SK-N-SH treated with all-trans-retinoic acid at 6 μM for 48 hours (cell line): ENCODE results near the gene NUP210.

ENCODE experiments used
- ISL1 ChIP-seq: fragments of 250-450 bp; sonication (Bioruptor Pico); IDR thresholded peaks from 2 replicates; pipeline ENCODE4 v2.1.2; 2022; ENCODE audit warnings: mild to moderate bottlenecking, moderate library complexity
- ZNF565 ChIP-seq: fragments of 450-650 bp; formaldehyde crosslinking; conservative IDR thresholded peaks from 2 replicates; pipeline ENCODE4 v1.5.0; 2020; ENCODE audit warnings: low read depth, mild to moderate bottlenecking, moderate library complexity

DNA sequence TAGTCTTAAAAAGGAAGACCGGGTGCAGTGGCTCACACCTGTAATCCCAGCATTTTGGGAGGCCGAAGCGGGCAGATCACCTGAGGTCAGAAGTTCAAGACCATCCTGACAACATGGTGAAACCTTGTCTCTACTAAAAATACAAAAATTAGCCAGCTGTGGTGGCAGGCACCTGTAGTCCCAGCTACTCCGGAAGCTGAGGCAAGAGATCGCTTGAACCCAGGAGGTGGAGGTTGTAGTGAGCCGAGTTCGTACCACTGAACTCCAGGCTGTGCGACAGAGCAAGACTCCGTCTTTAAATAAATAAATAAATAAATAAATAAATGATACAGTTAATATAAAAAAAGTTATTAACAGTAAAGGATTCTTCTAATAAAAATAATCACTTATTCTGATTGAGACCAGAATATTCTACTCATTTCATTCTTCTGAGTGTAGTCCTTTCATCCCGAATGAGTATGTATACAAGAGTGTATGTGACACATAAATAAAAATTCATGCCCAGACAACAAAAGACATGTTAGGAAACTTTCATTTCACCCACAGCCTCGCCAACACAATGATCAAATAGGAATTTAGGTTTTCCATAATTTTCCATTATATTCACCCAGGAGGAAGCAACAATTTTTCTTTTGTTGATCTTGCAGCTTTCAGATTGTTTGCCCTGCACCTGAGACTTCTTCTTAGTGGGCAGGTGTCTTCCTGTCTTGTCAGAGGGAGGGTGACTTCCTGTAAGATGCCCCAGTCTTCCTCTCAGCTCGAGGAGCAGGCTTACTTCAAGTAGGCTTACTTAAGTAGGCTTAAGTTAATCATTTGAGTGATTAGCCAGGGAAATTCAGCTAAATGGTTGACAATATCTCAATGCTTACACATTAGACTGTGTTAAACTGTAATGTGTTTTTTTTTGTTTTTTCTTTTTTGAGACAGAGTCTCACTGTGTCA is 7.8 kb upstream of the NUP210 start:
- TF ChIP-seq ISL1: no peak
- no peak for TF ChIP-seq ZNF565 (CRISPR knock-in tag)
